Measurements from ENCODE around the gene ORMDL3.
"Not testable (repeated sequence)": the region's sequence is repeated elsewhere in the genome, so short reads cannot be mapped to it uniquely, and the experiment has no call there.

ORMDL3 gene

GRCh38 chr17:39949028-39949427, 21.6 kb upstream of the ORMDL3 start:
- no peak for DNase-seq (ENCODE audit: low spot score)

GRCh38 chr17:39948489-39948828, 21.1 kb upstream of the ORMDL3 start:
- DNase-seq (ENCODE audit: low spot score), result not testable (repeated sequence)

GRCh38 chr17:39946551-39947330, 19.3 kb upstream of the ORMDL3 start:
- no peak for DNase-seq (ENCODE audit: low spot score)

GRCh38 chr17:39944393-39944711, 17.0 kb upstream of the ORMDL3 start:
- DNase-seq (ENCODE audit: low spot score), result no peak

GRCh38 chr17:39943702-39944392, 16.4 kb upstream of the ORMDL3 start:
- DNase-seq (ENCODE audit: low spot score), result no peak

GRCh38 chr17:39939588-39940419, 12.4 kb upstream of the ORMDL3 start:
- DNase-seq (ENCODE audit: low spot score), result no peak

- no peak for DNase-seq (ENCODE audit: low spot score)
These were observed 11.7 kb upstream of the ORMDL3 start for GRCh38 chr17:39939106-39939505.

GRCh38 chr17:39938140-39938869, 10.9 kb upstream of the ORMDL3 start:
- DNase-seq (ENCODE audit: low spot score), result no peak

- DNase-seq (ENCODE audit: low spot score), result no peak
These were observed 10.0 kb upstream of the ORMDL3 start for GRCh38 chr17:39937447-39937846.

- no peak for DNase-seq (ENCODE audit: low spot score)
These were observed 8.5 kb upstream of the ORMDL3 start for GRCh38 chr17:39935909-39936308.

GRCh38 chr17:39934324-39934723, 6.9 kb upstream of the ORMDL3 start:
- no peak for DNase-seq (ENCODE audit: low spot score)

GRCh38 chr17:39933912-39934311, 6.5 kb upstream of the ORMDL3 start:
- no peak for DNase-seq (ENCODE audit: low spot score)

- DNase-seq (ENCODE audit: low spot score), result no peak
These were observed 2.4 kb upstream of the ORMDL3 start for GRCh38 chr17:39929646-39930407.

- peak; percentile 40 for DNase-seq (ENCODE audit: low spot score)
These were observed 1.7 kb upstream of the ORMDL3 start for GRCh38 chr17:39928858-39929645.

GRCh38 chr17:39927929-39928857, 792 bp upstream of the ORMDL3 start:
- DNase-seq (ENCODE audit: low spot score), result peak; percentile 33

GRCh38 chr17:39926588-39927100, 757 bp downstream of the ORMDL3 start:
- peak; percentile 46 for DNase-seq (ENCODE audit: low spot score)

- DNase-seq (ENCODE audit: low spot score), result no peak
These were observed 1.2 kb downstream of the ORMDL3 start for GRCh38 chr17:39926135-39926587.

GRCh38 chr17:39925282-39926134, 1.9 kb downstream of the ORMDL3 start:
- no peak for DNase-seq (ENCODE audit: low spot score)

Measured in SW480 (cell line).